ENCODE results near the gene PTK7.

PTK7 gene

DNA sequence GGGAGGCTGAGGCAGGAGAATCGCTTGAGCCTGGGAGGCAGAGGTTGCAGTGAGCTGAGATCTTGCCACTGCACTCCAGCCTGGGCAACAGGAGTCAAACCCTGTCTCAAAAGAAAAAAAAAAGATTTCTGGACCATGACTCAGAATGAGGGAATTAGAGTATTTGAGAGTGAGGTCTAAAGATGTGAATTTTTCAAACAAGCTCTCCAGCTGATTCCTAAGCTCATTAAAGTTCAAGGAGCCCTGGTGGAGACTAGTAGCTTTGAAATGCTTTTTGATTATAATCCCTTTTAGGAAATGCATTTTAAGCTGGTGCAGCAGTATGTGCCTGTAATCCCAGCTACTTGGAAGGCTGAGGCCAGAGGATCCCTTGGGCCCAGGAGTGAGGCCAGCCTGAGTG, 73.2 kb downstream of the PTK7 start:
- Histone ChIP-seq H3K36me3 (ENCODE audit: control insufficient read depth in 1 of 2, insufficient read depth in 2 of 2, low read length in 2 of 2) (peaks cover 63 to 67% of the 10 kb centered on the region in 2 experiments), H3K23ac (ENCODE audit: low read length) (no peak overlapping the region), H3K79me1 (ENCODE audit: low read length) (peaks cover 6% of the 10 kb centered on the region), H3K4me3 (ENCODE audit: low read depth, low read length) (no peak overlapping the region), H3K4me1 (ENCODE audit: control insufficient read depth in 1 of 2, insufficient read depth in 2 of 2, low read length in 2 of 2) (peaks cover 15 to 20% of the 10 kb centered on the region in 2 experiments), H3K14ac (ENCODE audit: low read length) (no peak overlapping the region), H4K12ac (ENCODE audit: low read depth, low read length) (no peak overlapping the region), H2AK5ac (ENCODE audit: low read length) (no peak overlapping the region), H2BK120ac (ENCODE audit: insufficient read depth, low read length, poor library complexity) (no peak overlapping the region), H3K9ac (ENCODE audit: low read length) (no peak overlapping the region), H3K18ac (ENCODE audit: low read length) (no peak overlapping the region), H2BK5ac (ENCODE audit: low read depth, low read length, poor library complexity) (no peak overlapping the region), H3K79me2 (ENCODE audit: control insufficient read depth, insufficient read depth, low read length, poor library complexity) (no peaks in the 10 kb centered on the region), H4K91ac (ENCODE audit: low read depth, low read length) (no peak overlapping the region), H3K27ac (ENCODE audit: low read depth, low read length) (no peak overlapping the region), H3K27me3 (ENCODE audit: insufficient read depth, low read length) (no peaks in the 10 kb centered on the region), H3K4ac (ENCODE audit: low read depth, low read length) (no peak overlapping the region), H2BK12ac (ENCODE audit: low read length) (no peak overlapping the region), H3K4me2 (ENCODE audit: low read length) (no peak overlapping the region), H3K9me3 (ENCODE audit: insufficient read depth, low read depth, low read length) (no peaks in the 10 kb centered on the region), H2AFZ (ENCODE audit: insufficient read depth, low read length, poor library complexity) (no peak overlapping the region), H4K8ac (ENCODE audit: low read depth, low read length) (no peak overlapping the region)
- peak in 1 of 2 donors; percentile 43 for DNase-seq
- no CpG with 5 or more reads among the region's 1 CpG for WGBS (ENCODE audit: extremely low coverage, insufficient coverage, insufficient read length)

DNA sequence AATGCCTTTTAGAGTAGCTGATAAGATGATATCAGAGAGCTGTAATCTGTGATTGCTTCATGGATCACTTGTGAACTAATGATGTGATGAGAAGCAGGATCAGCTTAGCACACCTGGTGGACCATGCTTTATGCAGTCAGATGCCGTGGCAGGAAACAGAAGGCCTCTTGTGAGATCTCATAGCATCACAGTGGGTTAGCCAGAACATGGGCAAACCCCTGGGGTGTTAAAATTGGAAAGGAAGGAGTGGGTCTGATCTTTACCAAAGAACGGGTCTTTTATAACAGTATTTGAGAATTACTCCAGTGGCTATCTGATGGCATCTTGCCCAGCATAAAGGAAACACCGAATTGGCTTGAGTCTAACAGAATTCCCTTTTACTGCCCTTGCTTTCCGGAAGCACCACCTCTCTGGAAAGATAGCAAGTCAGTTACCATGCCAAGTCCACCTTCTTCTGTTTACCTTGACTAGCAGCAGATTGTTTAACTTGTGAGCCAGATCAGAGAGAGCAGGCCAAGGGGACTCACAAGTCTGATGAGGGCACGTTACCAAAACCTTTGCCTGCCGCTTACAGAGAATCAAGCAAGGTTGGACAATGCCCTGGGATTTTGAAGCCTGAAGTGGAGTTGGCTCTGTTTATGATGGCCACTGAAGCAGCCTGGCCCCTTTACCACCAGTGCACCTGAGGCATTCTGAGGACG, 74.1 kb downstream of the PTK7 start:
- Histone ChIP-seq H3K18ac (ENCODE audit: low read length) (no peak overlapping the region), H3K79me2 (ENCODE audit: control insufficient read depth, insufficient read depth, low read length, poor library complexity) (no peaks in the 10 kb centered on the region), H2AK5ac (ENCODE audit: low read length) (no peak overlapping the region), H3K79me1 (ENCODE audit: low read length) (peaks cover 6% of the 10 kb centered on the region), H3K27ac (ENCODE audit: low read depth, low read length) (no peak overlapping the region), H3K4ac (ENCODE audit: low read depth, low read length) (no peak overlapping the region), H3K9me3 (ENCODE audit: insufficient read depth, low read depth, low read length) (no peaks in the 10 kb centered on the region), H3K27me3 (ENCODE audit: insufficient read depth, low read length) (no peaks in the 10 kb centered on the region), H3K9ac (ENCODE audit: low read length) (no peak overlapping the region), H2BK12ac (ENCODE audit: low read length) (no peak overlapping the region), H3K36me3 (ENCODE audit: control insufficient read depth in 1 of 2, insufficient read depth in 2 of 2, low read length in 2 of 2) (peaks cover 62 to 66% of the 10 kb centered on the region in 2 experiments), H3K23ac (ENCODE audit: low read length) (no peak overlapping the region), H4K8ac (ENCODE audit: low read depth, low read length) (no peak overlapping the region), H3K4me3 (ENCODE audit: low read depth, low read length) (no peak overlapping the region), H2BK5ac (ENCODE audit: low read depth, low read length, poor library complexity) (no peak overlapping the region), H3K4me2 (ENCODE audit: low read length) (no peak overlapping the region), H2AFZ (ENCODE audit: insufficient read depth, low read length, poor library complexity) (no peak overlapping the region), H4K91ac (ENCODE audit: low read depth, low read length) (no peak overlapping the region), H3K4me1 (ENCODE audit: control insufficient read depth in 1 of 2, insufficient read depth in 2 of 2, low read length in 2 of 2) (peaks cover 15 to 20% of the 10 kb centered on the region in 2 experiments), H2BK120ac (ENCODE audit: insufficient read depth, low read length, poor library complexity) (no peak overlapping the region), H3K14ac (ENCODE audit: low read length) (no peak overlapping the region), H4K12ac (ENCODE audit: low read depth, low read length) (peak overlapping the region; percentile 43)
- DNase-seq = peak in 1 of 2 donors; percentile 2
- WGBS (ENCODE audit: extremely low coverage, insufficient coverage, insufficient read length) = no CpG with 5 or more reads among the region's 7 CpGs

GRCh38 chr6:43159599-43159998, 83.5 kb downstream of the PTK7 start:
- no peak overlapping the region for H3K4ac ChIP-seq (ENCODE audit: low read depth, low read length)
- WGBS (ENCODE audit: extremely low coverage, insufficient coverage, insufficient read length) = no CpG with 5 or more reads among the region's 11 CpGs

DNA sequence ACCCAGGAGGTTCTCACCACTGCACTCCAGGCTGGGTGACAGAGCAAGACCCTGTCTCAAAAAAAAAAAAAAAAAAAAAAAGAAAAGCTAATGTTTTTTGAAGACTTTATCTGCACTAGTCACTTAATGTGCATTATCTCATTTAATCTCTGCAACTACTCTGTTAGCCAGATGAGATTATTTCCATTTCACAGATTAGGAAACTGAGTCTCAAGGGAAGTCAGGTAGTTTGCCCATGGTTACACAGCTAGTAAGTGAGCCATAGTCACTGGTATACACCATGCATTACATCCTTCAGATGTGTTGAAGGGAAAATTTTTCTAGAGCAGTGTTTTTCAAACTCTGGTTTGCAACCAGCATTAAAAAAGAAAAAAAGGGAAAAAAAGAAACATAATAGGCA, 87.8 kb downstream of the PTK7 start:
- Histone ChIP-seq H3K79me2 (ENCODE audit: control insufficient read depth, insufficient read depth, low read length, poor library complexity) (no peaks in the 10 kb centered on the region), H2BK5ac (ENCODE audit: low read depth, low read length, poor library complexity) (no peak overlapping the region), H3K9me3 (ENCODE audit: insufficient read depth, low read depth, low read length) (no peaks in the 10 kb centered on the region), H3K36me3 (ENCODE audit: control insufficient read depth in 1 of 2, insufficient read depth in 2 of 2, low read length in 2 of 2) (peaks cover 28 to 31% of the 10 kb centered on the region in 2 experiments), H3K4me3 (ENCODE audit: low read depth, low read length) (no peak overlapping the region), H2AK5ac (ENCODE audit: low read length) (no peak overlapping the region), H3K27me3 (ENCODE audit: insufficient read depth, low read length) (no peaks in the 10 kb centered on the region), H4K8ac (ENCODE audit: low read depth, low read length) (no peak overlapping the region), H3K4me2 (ENCODE audit: low read length) (no peak overlapping the region), H2BK120ac (ENCODE audit: insufficient read depth, low read length, poor library complexity) (no peak overlapping the region), H3K27ac (ENCODE audit: low read depth, low read length) (no peak overlapping the region), H3K14ac (ENCODE audit: low read length) (no peak overlapping the region), H4K12ac (ENCODE audit: low read depth, low read length) (no peak overlapping the region), H2BK12ac (ENCODE audit: low read length) (no peak overlapping the region), H2AFZ (ENCODE audit: insufficient read depth, low read length, poor library complexity) (no peak overlapping the region), H3K18ac (ENCODE audit: low read length) (no peak overlapping the region), H3K9ac (ENCODE audit: low read length) (no peak overlapping the region), H3K4ac (ENCODE audit: low read depth, low read length) (no peak overlapping the region), H3K79me1 (ENCODE audit: low read length) (no peaks in the 10 kb centered on the region), H3K4me1 (ENCODE audit: control insufficient read depth in 1 of 2, insufficient read depth in 2 of 2, low read length in 2 of 2) (no peaks in the 10 kb centered on the region), H4K91ac (ENCODE audit: low read depth, low read length) (no peak overlapping the region), H3K23ac (ENCODE audit: low read length) (no peak overlapping the region)
- DNase-seq = no peak

More at GRCh38 chr6:43159599-43159998, 83.5 kb downstream of the PTK7 start:
- H3K9ac ChIP-seq (ENCODE audit: low read length) = no peak overlapping the region
- no peak overlapping the region for H2AFZ ChIP-seq (ENCODE audit: insufficient read depth, low read length, poor library complexity)
- no peaks in the 10 kb centered on the region for H3K4me1 ChIP-seq (ENCODE audit: control insufficient read depth in 1 of 2, insufficient read depth in 2 of 2, low read length in 2 of 2)
- H4K91ac ChIP-seq (ENCODE audit: low read depth, low read length) = no peak overlapping the region
- no peak overlapping the region for H3K18ac ChIP-seq (ENCODE audit: low read length)
- no peaks in the 10 kb centered on the region for H3K79me1 ChIP-seq (ENCODE audit: low read length)
- H2BK120ac ChIP-seq (ENCODE audit: insufficient read depth, low read length, poor library complexity) = no peak overlapping the region
- no peak overlapping the region for H3K14ac ChIP-seq (ENCODE audit: low read length)
- no peak overlapping the region for H2AK5ac ChIP-seq (ENCODE audit: low read length)
- H4K8ac ChIP-seq (ENCODE audit: low read depth, low read length) = no peak overlapping the region
- no peaks in the 10 kb centered on the region for H3K79me2 ChIP-seq (ENCODE audit: control insufficient read depth, insufficient read depth, low read length, poor library complexity)
- H2BK5ac ChIP-seq (ENCODE audit: low read depth, low read length, poor library complexity) = no peak overlapping the region
- H4K12ac ChIP-seq (ENCODE audit: low read depth, low read length) = no peak overlapping the region
- H3K27me3 ChIP-seq (ENCODE audit: insufficient read depth, low read length) = no peaks in the 10 kb centered on the region
- no peak overlapping the region for H2BK12ac ChIP-seq (ENCODE audit: low read length)
- no peak overlapping the region for H3K4me3 ChIP-seq (ENCODE audit: low read depth, low read length)
- no peak for DNase-seq
- H3K36me3 ChIP-seq (ENCODE audit: control insufficient read depth in 1 of 2, insufficient read depth in 2 of 2, low read length in 2 of 2) = peaks cover 48 to 52% of the 10 kb centered on the region in 2 experiments
- no peak overlapping the region for H3K23ac ChIP-seq (ENCODE audit: low read length)
- no peak overlapping the region for H3K4me2 ChIP-seq (ENCODE audit: low read length)
- no peak overlapping the region for H3K27ac ChIP-seq (ENCODE audit: low read depth, low read length)
- H3K9me3 ChIP-seq (ENCODE audit: insufficient read depth, low read depth, low read length) = no peaks in the 10 kb centered on the region

Measured in trophoblast cell (in vitro differentiated cells and primary cell).